Fibroblast of skin of left quadriceps (primary cell): ENCODE data around the gene PBX3.
A peak's percentile ranks its signal among the peaks of the same experiment; 100 is the strongest.
"Not testable (repeated sequence)": the region's sequence is repeated elsewhere in the genome, so short reads cannot be mapped to it uniquely, and the experiment has no call there.

ENCODE experiments used
- DNase-seq, 2 experiments: peaks; one replicate each; pipeline ENCODE4 v3.0.0-alpha.2; 2013; ENCODE audit warnings: low read depth in 2 of 2

The PBX3 gene

DNA sequence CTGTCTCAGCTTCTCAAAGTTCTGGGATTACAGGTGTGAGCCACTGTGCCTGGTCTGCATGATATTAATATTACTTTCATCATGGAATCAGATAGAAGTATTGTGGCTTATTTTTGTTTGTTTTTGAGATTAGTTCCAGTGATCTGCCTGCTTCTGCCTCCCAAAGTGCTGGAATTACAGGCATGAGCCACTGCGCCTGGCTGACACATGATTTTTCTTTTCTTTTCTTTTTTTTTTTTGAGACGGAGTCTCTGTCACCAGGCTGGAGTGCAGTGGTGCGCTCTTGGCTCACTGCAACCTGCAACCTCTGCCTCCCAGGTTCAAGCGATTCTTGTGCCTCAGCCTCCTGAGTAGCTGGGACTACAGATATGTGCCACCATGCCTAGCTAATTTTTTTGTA is 29.6 kb downstream of the PBX3 start:
- not testable (repeated sequence) for DNase-seq

DNA sequence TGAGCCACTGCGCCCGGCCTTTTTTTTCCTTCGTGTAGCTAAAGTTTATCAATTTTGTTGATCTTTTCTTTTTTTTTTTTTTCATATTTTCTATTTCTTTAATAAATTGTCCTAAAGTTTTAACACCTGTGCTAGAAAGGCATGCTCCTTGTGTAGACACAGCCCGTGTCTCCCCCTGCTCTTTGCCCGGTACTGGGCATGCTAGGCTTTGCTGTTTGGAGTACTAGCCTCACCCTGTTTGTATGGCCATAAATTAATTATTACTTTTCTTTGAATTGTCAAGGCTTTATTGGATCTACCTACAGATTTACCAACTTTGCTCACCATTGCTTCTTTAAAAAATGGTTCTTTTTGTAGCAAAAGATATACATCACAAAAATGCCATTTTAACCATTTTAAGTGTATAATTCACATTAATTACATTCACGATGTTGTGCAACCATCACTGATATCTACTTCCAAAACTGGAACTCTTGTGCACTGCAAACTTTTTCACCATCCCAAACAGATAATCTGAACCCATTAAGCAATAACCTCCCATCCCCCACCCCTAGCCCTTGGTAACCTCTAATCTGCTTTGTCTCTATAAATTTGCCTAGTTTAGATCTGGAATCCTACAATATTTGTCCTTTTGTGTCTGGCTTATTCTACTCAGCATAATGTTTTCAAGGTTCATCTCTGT is 31.5 kb downstream of the PBX3 start:
- DNase-seq = not testable (repeated sequence)

DNA sequence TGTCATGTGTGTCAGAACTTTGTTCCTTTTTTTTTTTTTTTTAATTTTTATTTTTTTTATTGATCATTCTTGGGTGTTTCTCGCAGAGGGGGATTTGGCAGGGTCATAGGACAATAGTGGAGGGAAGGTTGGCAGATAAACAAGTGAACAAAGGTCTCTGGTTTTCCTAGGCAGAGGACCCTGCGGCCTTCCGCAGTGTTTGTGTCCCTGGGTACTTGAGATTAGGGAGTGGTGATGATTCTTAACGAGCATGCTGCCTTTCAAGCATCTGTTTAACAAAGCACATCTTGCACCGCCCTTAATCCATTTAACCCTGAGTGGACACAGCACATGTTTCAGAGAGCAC is 32.0 kb downstream of the PBX3 start:
- not testable (repeated sequence) for DNase-seq

DNA sequence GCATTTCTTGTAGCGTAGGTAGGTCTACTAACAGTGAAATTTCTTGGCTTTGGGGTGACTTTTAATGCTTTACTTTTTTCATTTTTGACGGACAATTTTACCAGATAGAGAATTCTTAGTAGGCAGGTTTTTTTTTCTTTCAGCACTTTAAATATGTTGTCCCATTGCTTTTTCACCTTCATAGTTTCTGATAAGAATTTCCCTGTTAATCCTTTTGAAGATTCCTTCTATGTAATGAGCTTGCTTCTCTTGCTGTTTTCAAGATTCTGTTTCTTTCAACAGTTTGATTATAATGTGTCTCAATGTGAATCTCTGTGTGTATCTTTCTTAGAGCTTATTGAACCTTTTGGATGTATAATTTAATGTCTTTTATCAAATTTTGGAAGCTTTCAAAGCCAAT is 35.5 kb downstream of the PBX3 start:
- DNase-seq = no peak

DNA sequence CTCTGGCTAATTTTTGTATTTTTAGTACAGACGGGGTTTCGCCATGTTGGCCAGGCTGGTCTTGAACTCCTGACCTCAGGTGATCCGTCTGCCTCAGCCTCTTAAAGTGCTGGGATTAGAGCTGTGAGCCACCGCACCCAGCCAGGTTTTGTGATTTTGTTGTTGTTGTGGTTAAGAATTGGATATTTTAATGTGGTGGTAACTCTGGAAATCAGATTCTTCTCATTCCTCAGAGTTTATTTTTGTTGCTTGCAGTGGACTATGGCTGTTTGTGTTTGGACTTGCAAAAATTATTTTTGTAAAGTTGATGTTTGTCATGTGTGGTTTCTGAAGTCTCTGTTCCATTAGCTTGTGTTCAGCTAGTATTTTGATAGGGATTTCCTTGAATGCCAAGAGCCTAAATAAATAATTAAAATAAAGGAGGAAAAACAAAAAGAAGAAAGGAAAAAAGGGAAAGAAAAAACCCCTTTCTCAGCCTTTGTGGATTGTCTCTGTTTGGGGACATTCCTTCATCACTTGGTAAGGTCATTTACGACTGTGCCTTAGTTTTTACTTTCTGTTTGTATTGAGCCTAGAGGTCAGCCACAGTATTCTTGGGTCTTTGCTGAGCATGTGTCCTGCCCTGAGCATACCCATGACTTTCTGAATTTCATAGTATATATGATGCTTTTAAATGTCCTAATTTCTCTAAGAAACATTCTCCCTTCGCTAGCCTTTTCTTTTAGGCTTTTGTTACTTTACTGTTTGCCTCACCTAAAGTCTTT is 37.3 kb downstream of the PBX3 start:
- DNase-seq = no peak

DNA sequence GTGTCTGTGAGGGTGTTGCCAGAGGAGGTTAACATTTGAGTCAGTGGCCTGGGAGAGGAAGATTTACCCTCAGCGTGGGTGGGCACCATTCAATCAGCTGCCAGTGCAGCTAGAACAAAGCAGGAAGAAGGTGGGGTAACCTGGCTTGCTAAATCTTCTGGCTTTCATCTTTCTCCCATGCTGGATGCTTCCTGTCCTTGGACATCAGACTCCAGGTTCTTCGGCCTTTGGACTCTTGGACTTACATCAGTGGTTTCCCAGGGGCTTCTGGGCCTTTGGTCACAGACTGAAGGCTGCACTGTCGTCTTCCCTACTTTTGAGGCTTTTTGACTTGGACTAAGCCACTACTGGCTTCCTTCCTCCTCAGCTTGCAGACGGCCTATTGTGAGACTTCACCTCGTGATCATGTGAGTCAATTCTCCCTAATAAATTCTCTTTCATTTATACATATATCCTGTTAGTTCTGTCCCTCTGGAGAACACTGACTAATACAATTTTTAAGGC is 38.1 kb downstream of the PBX3 start:
- no peak for DNase-seq

DNA sequence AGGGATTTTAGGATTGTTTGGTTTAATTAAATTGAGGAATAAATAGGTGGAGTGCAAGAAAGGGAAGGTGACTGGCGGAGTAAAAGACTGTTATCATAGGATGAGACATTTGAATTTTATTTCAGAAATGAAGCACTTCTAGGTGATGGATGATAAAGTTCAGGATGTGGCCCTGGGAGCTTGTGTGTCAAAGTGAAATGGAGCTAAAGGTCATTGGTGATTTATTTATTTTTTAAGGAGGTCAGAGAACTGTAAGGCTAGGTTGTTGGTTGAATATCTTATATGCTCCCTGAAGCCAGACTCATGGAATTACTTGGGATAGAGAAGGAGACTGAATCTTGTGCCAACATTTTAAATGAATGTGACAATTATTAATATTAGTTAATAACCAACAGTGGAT is 40.5 kb downstream of the PBX3 start:
- DNase-seq = no peak

DNA sequence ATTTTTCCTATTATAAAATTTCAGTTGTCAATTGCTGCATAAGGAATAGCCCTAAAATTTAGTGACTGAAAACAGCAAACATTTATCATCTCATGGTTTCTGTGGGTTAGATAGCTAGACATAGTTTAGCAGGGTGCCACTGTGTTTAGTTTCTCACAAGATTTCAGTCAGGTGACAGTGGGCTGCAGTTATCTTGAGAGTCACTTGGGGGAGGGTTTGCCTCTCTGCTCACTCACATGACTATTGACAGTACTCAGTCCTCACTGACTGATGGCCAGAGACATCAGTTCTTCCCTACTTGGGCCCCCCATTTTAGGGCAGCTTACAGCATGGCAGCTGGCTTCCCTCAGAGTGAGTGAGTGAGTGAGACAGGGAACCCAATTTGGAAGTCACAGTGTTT is 42.0 kb downstream of the PBX3 start:
- DNase-seq = no peak

DNA sequence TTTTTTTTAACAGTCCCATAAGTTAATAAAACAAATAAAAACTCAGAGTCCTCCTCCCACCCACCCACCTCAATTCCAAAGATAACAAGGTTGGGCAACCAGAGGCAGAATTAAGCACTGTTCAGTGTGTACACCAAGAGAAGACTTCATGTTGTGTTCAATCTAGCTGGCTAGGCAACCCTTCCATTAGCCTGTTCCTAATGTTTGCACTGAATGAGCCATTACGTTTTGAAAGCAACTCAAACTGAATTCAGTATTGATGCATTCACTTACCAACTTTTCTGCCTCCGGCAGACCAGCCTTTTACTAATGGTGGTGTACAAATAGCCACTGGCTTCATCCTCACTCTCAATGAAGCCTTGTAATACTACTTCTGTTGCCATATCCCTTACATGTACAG is 47.5 kb downstream of the PBX3 start:
- DNase-seq = no peak

DNA sequence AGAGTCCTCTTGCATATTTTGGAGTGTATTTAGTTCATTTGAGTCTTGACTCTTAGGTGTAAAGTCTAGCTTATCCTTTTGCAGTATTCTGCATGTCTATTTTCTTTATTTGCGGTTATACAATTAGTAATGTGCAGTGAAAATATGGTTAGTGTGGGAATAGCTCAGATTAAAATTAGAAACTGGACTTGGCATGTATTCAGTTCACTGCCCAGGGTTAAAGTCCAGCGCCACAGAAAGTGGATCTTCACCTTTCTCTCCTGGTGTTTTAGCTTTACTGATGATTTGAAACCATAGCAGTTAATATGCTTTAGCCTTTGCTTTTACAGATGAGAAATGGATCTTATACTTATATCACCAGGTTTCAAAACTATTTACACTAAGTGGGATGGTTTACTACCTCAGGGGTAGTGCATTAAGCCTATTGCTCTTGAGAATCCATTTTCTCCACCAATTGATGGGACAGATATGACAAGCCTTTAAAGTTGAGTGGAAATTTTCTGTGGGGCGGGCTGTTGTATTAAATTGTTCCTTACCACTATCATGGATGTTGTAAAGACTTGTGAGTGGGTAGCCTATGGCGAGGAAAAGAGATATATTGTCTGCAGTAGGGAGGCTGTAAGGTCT is 48.9 kb downstream of the PBX3 start:
- DNase-seq = no peak

DNA sequence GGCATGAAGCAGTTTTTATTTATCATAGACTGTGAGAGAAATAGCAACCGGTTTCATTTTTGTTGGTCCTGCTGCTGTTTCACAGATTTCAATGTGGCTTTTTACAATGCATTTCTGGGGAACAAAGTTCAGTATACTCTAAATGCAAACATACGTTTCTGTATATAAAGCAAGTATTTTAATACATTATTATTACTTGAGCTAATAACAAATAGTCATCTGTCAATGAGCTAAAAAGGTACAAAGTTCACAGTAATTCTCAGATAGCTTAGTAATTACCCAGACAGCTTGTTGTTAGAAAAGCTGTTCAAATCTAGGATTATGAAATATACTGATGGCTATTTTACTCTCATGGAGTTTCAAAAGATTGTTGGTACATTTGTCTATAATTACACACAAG is 50.8 kb downstream of the PBX3 start:
- no peak for DNase-seq

DNA sequence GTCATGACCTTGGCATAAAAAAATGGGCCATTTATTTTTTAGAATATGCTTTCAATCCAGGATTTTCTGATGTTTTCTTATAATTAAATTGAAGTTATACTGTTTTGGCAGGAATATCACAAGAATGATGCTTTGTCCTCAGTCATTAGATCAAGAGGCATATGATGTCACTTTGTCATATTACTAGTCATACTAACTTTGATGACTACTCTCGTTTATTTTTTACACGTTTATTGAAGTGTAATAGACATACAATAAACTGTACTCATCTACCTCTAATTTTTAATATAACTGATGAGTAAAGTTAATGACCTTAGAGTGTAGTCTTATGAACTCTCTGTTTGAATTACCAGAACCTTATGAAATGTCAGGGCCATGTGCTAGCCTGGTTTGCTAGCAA is 56.4 kb downstream of the PBX3 start:
- DNase-seq = no peak

DNA sequence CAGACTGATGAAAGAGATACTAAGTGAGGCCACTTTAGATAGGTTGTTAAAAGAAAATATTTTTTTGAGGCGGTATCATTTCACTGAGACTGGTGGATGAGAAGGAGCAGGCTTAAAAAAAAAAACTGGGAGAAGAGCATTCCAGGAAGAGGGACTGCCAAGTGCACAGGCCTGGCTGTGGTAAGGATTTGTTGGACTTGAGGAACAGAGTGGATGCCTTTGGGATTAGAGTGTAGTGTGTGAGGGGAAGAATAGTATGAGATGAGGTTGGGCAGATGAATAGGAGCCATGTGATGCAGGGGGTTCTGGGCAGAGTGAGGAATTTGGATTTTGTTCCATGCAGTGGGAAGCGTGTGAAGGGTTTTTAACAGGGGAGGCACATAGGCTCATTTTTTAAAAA is 57.9 kb downstream of the PBX3 start:
- peak; percentile 64 to 67 for DNase-seq

DNA sequence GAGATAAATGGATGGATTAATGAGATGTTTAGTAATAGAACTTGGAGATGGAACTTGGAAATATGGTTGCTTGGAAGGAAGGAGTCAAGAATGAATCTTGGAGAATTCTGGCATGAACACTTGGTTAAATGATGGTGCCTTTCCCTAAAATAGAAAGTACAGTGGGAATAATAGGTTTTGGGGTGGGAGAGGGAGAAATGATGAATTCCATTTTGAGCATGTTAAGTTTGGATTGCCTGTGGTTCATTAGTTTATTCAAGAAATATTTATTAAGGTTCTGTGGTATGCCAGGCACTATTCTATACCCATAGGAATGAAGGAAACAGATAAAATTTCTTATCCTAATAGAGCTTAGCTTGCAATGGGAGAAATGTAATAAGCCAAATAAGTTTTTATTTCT is 58.4 kb downstream of the PBX3 start:
- no peak for DNase-seq

DNA sequence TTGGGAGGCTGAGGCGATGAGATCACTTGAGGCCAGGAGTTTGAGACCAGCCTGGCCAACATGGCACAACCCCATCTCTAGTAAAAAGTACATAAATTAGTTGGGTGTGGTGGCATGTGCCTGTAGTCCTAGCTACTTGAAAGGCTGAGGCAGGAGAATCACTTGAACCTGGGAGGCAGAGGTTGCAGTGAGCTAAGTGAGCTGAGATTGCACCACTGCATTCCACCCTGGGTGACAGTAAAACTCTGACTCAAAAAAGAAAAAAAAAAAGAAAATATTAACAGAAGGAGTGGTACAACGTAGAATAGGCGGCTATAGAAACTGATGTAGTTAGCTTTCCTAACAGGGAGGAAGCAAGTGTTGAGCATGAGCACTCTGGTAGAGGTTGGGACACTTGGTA is 59.9 kb downstream of the PBX3 start:
- DNase-seq = peak in 1 of 2 experiments; percentile 20

DNA sequence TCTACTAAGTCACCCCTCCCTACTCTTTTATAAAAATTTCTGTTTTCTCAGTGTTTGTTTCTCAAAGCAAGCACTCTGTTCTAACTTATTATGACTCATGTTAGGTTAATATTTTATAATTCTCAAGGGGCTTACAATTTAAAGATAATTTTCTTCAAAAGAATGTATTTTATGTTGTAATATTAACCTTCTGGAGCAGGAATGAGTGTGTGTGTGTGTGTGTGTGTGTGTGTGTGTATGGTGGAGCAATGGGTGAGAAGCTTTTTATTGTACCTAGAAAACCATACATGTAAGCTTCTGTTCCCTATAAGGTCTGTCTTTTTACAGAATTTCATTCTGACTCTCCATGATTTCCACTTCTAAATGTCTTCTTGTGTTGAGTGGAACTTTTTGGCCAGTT is 63.0 kb downstream of the PBX3 start:
- peak; percentile 34 to 35 for DNase-seq

DNA sequence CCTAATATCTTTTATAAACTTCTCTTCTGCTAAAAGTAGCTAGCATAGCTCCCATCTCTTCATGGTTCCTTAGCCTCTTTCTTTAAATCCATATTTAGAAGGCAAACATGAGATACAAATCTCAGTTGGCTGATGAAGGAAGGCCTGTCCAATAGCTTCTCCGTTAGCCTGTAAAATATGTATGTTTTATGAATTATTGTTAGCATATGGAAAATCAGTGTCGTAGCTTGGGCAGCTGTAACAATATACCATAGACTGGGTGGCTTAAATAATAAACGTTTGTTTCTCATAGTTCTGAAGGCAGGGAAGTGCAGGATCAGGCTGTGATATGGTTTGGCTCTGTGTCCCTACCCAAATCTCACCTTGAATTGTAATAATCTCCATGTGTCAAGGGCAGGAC is 63.8 kb downstream of the PBX3 start:
- no peak for DNase-seq

DNA sequence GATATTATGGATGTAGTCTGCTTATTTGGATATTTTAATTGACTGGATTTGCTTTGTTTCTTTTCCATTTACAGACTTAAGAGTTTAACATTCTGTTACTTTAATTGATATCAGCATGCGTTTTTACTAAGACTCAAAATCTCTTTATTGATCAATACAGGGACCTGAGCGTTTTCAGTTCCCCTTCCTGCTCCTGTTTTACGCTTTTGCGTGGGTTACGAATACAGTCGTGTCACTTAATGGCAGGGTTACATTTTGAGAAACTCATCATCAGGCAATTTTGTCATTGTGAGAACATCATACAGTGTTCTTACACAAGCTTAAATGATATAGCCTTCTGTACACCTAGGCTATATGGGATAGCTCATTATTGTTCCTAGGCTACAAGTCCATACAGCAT is 65.2 kb downstream of the PBX3 start:
- no peak for DNase-seq

DNA sequence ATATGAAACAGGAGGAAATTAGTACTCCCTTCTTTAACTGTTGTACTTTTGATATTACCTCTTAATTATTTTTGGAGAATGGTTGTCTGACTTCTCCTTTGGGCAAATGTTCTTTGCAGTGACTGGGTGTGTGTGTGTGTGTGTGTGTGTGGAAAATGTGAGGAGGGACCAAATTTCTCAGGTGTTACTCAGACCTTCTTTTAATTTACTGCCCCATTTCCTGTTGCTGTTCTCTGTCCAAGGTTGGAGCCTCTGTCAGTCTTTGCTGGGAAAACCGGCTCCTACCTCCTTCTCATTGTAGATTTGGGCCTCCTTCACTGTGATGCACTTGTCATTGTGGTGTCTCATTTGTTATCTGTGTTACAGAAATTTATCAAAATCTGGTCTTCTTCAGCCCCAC is 68.4 kb downstream of the PBX3 start:
- DNase-seq = no peak

DNA sequence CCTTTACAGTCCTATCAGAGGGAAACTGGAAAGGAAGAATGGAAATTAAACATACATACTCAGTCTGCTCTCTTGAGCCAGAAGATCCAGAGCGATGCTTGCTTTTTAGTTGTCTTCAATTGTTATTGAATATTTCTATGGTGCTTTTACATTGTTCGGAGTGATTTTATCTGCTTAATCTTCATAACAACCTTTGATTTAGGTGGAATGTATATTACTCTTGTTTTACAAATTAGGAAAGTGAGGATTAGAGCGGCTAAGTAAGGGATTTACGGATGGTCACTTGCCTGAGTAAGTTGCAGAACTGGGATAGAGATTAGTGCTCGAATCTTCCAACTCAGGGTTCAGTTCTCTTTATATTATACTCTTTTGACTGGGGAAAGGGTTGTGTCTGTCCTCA is 69.1 kb downstream of the PBX3 start:
- DNase-seq = no peak

DNA sequence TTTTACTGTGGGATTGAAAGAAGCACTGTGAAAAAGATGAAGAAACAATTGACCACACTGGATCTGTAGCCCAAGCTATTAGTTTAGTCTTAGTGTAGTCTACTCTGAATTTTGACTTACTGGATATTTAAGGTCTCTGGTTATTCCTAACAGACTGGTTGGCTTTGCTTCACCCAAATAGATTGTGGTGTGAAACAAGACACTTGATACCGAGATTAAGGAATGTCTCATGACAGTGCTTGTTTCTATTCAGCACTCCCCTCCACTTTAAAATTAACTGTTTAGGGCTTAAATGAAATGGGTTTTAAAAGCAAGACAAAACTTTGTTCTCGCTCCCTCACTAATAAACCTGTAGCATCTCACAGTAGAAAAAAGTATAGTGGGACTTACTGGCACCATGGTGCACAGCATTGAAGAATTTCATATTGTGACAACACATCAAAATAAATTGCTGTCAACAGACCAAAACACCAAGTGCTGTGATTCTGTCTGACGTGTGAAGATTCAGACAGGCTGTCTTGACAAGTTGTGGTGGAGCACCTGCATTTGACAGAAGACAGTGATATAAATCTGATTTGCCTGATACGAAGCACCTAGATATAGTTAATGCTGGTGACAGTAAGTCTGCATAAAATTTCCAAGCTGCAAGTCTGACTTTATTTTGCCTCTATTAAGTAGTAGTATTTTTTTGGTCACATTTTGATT is 73.1 kb downstream of the PBX3 start:
- no peak for DNase-seq

DNA sequence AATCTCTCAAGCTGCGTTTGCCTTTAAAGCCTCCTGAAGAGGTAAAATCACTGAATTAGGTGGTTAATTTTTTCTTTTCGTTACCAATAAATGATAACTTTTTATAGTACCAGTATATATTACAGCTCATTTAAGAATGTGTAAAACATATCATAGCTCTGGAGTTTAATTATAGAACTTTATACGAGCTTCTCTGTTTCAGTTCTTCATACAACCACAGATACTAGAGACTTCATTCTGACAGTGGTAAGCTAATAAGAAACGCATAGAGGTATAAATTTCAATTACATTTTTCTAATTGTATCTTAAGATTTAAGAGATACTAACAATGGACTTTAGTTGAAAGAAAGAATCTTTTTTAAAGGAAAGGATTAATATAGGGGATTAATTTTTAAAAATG is 73.9 kb downstream of the PBX3 start:
- DNase-seq = no peak
